GM19397 (cell line): ENCODE results near the gene OLFM1.

ENCODE experiments used
- ATAC-seq: cut with Tn5 transposase; IDR thresholded peaks from one replicate; pipeline ENCODE4 v1.9.1; 2021; ENCODE audit warnings: mild to moderate bottlenecking, moderate library complexity; ENCODE audit not compliant: unreplicated experiment

Gene OLFM1

GRCh38 chr9:135076143-135076875 is 11.2 kb upstream of the OLFM1 start:
- ATAC-seq = no peak

- no peak for ATAC-seq
Measured at GRCh38 chr9:135076876-135077430, 10.5 kb upstream of the OLFM1 start.

- ATAC-seq = no peak
Measured at GRCh38 chr9:135077497-135078200, 9.8 kb upstream of the OLFM1 start.

- ATAC-seq = no peak
Measured at GRCh38 chr9:135078361-135078821, 9.1 kb upstream of the OLFM1 start.

- ATAC-seq = no peak
Measured at GRCh38 chr9:135079018-135079417, 8.4 kb upstream of the OLFM1 start.

- no peak for ATAC-seq
Measured at GRCh38 chr9:135079676-135080075, 7.8 kb upstream of the OLFM1 start.

- no peak for ATAC-seq
Measured at GRCh38 chr9:135080286-135081263, 6.9 kb upstream of the OLFM1 start.

GRCh38 chr9:135081264-135081660 is 6.2 kb upstream of the OLFM1 start:
- ATAC-seq = no peak

- no peak for ATAC-seq
Measured at GRCh38 chr9:135081731-135082130, 5.7 kb upstream of the OLFM1 start.

- ATAC-seq = no peak
Measured at GRCh38 chr9:135082536-135082935, 4.9 kb upstream of the OLFM1 start.

- no peak for ATAC-seq
Measured at GRCh38 chr9:135083241-135083810, 4.1 kb upstream of the OLFM1 start.

- no peak for ATAC-seq
Measured at GRCh38 chr9:135083831-135084230, 3.6 kb upstream of the OLFM1 start.

GRCh38 chr9:135084262-135084661 is 3.2 kb upstream of the OLFM1 start:
- no peak for ATAC-seq

GRCh38 chr9:135084881-135085760 is 2.3 kb upstream of the OLFM1 start:
- no peak for ATAC-seq

GRCh38 chr9:135085830-135086546 is 1.5 kb upstream of the OLFM1 start:
- ATAC-seq = no peak

GRCh38 chr9:135086597-135087488 is 625 bp upstream of the OLFM1 start:
- ATAC-seq = no peak

- ATAC-seq = no peak
Measured at GRCh38 chr9:135087899-135088347, 455 bp downstream of the OLFM1 start.
